ENCODE measurements around the gene CD8A.

DNA sequence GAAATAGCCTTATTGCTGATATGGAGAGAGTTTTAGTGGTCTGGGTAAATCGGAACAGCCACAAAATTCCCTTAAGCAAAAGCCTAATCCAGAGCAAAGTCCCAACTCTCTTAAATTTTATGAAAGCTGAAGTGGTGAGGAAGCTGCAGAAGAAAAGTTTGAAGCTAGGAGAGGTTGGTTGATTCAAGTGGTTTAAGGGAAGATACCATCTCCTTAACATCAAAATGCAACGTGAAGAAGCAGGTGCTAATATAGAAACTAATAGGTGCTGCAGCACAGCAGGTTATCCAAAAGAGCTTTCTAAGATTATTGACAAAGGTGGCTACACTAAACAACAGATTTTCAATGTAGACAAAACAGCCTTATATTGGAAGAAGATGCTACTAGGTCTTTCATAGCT lies 28.2 kb upstream of the CD8A start:
- no peak for TF ChIP-seq CTCF (IDR thresholded peaks at IDR 0.05; ENCODE audit: insufficient read depth, low read length)
- TF ChIP-seq, protein P1, sequence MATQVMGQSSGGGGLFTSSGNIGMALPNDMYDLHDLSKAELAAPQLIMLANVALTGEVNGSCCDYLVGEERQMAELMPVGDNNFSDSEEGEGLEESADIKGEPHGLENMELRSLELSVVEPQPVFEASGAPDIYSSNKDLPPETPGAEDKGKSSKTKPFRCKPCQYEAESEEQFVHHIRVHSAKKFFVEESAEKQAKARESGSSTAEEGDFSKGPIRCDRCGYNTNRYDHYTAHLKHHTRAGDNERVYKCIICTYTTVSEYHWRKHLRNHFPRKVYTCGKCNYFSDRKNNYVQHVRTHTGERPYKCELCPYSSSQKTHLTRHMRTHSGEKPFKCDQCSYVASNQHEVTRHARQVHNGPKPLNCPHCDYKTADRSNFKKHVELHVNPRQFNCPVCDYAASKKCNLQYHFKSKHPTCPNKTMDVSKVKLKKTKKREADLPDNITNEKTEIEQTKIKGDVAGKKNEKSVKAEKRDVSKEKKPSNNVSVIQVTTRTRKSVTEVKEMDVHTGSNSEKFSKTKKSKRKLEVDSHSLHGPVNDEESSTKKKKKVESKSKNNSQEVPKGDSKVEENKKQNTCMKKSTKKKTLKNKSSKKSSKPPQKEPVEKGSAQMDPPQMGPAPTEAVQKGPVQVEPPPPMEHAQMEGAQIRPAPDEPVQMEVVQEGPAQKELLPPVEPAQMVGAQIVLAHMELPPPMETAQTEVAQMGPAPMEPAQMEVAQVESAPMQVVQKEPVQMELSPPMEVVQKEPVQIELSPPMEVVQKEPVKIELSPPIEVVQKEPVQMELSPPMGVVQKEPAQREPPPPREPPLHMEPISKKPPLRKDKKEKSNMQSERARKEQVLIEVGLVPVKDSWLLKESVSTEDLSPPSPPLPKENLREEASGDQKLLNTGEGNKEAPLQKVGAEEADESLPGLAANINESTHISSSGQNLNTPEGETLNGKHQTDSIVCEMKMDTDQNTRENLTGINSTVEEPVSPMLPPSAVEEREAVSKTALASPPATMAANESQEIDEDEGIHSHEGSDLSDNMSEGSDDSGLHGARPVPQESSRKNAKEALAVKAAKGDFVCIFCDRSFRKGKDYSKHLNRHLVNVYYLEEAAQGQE (IDR thresholded peaks at IDR 0.05; ENCODE audit: insufficient replicate concordance, low read depth) = no peak

Data from HL-60 (cell line).